IPS-20b (cell line): ENCODE results near the gene BIK.

Source experiments
- H3K27ac ChIP-seq: one replicate; pipeline ENCODE4 v1.5.1; 2013; ENCODE audit warnings: low read length
- H3K27me3 ChIP-seq: 2 replicates; pipeline ENCODE4 v1.6.1; 2013; ENCODE audit warnings: mild to moderate bottlenecking, low read length, inconsistent platforms; ENCODE audit not compliant: insufficient read depth
- H3K36me3 ChIP-seq: 2 replicates; pipeline ENCODE4 v1.6.1; 2013; ENCODE audit warnings: low read depth, mild to moderate bottlenecking, inconsistent platforms, low read length, moderate library complexity; ENCODE audit not compliant: insufficient read depth
- H3K4me1 ChIP-seq: 2 replicates; pipeline ENCODE4 v1.6.1; 2013; ENCODE audit warnings: mild to moderate bottlenecking, control low read depth, inconsistent platforms, low read length, moderate library complexity; ENCODE audit not compliant: insufficient read depth
- H3K4me3 ChIP-seq: 2 replicates; pipeline ENCODE4 v1.5.1; 2013; ENCODE audit warnings: mild to moderate bottlenecking, low read length, inconsistent platforms
- H3K9ac ChIP-seq: 2 replicates; pipeline ENCODE4 v1.6.1; 2013; ENCODE audit warnings: low read depth, mild to moderate bottlenecking, inconsistent platforms, low read length, moderate library complexity
- H3K9me3 ChIP-seq: 2 replicates; pipeline ENCODE4 v1.6.1; 2013; ENCODE audit warnings: mild to moderate bottlenecking, low read depth, low read length, inconsistent platforms; ENCODE audit not compliant: insufficient read depth

The BIK gene

GRCh38 chr22:43110444-43110926, at the start of gene BIK:
Gene BIK (plus strand): TSS chr22:43110750. CDS start chr22:43124023, 13,273 bp downstream.
- H3K27ac ChIP-seq = no peak within 1 kb of the TSS

DNA sequence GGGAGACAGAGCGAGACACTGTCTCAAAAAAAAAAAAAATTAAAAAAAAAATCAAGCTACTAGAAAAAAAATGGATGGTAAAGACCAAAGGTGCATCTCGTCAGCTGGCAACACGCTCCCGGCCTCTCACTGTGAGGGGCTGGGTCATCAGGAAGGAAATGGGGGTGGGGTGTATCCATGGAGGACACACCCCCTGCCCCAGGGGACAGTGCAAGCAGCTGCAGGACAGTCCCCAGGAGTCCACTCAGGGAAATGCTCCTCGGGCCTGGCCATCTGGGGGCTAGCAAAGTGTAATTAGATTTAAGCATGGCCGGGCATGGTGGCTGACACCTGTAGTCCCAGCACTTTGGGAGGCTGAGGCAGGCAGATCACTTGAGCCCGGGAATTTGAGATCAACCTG, 44.4 kb upstream of the BIK start:
- no peaks in the 10 kb centered on the region for H3K9me3 ChIP-seq
- H3K9ac ChIP-seq = no peak overlapping the region
- no peaks in the 10 kb centered on the region for H3K27me3 ChIP-seq
- no peaks in the 10 kb centered on the region for H3K36me3 ChIP-seq
- no peak overlapping the region for H3K4me3 ChIP-seq
- H3K27ac ChIP-seq = no peak overlapping the region
- no peaks in the 10 kb centered on the region for H3K4me1 ChIP-seq

More at GRCh38 chr22:43110444-43110926, at the start of gene BIK:
- no peaks in the 10 kb centered on the region for H3K9me3 ChIP-seq
- peaks cover 66% of the 10 kb centered on the region for H3K27me3 ChIP-seq
- H3K4me3 ChIP-seq = peak within 1 kb of the TSS; percentile 78
- H3K4me1 ChIP-seq = peaks cover 6% of the 10 kb centered on the region; the same call in 1 of the 2 replicates
- H3K36me3 ChIP-seq = no peaks in the 10 kb centered on the region
- H3K9ac ChIP-seq = peak within 1 kb of the TSS; percentile 53

- H3K9me3 ChIP-seq = no peaks in the 10 kb centered on the region
- H3K27ac ChIP-seq = no peak overlapping the region
- no peaks in the 10 kb centered on the region for H3K27me3 ChIP-seq
- no peaks in the 10 kb centered on the region for H3K36me3 ChIP-seq
- H3K4me1 ChIP-seq = no peaks in the 10 kb centered on the region
- no peak overlapping the region for H3K4me3 ChIP-seq
- H3K9ac ChIP-seq = no peak overlapping the region
These were observed 43.6 kb upstream of the BIK start for GRCh38 chr22:43066844-43067385.

DNA sequence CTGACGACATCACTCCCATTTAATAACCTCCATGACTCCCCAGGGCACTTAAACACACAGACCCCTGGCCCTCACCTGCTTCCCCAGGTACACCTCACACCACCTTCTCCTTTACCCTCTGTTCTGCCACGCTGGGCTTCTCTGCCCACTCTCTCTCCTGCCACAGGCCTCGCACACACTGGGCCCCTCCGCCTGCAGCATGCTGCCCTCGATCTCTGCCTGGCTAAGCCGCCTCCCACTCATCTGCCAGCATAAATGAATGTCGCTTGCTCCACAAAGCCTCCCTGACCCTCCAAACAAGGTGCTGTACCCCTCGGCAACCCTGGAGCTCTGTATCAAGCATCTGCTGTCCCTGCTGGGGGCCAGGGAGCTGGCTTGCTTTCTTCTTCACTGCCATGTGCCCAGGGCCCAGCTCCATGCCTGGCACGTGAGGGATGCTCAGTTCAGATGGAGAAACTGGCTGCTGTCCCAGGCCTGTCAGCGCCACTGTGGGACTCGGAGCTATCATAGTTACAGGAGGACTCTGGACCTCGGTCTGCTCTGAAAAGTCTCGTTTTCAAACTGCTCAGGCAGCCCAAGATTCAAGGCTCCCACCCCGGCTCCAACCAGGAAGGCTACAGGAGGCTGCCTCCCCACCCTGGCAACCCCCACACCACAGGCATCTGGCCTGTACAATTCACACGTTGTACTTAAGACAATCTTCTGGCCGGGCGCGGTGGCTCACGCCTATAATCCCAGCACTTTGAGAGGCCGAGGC, 33.3 kb upstream of the BIK start:
- no peak overlapping the region for H3K9ac ChIP-seq
- H3K9me3 ChIP-seq = no peaks in the 10 kb centered on the region
- H3K4me3 ChIP-seq = no peak overlapping the region
- no peak overlapping the region for H3K27ac ChIP-seq
- H3K27me3 ChIP-seq = no peaks in the 10 kb centered on the region
- no peaks in the 10 kb centered on the region for H3K4me1 ChIP-seq
- no peaks in the 10 kb centered on the region for H3K36me3 ChIP-seq

- H3K27ac ChIP-seq = no peak overlapping the region
- H3K9me3 ChIP-seq = no peaks in the 10 kb centered on the region
- no peak overlapping the region for H3K9ac ChIP-seq
- H3K36me3 ChIP-seq = no peaks in the 10 kb centered on the region
- H3K4me1 ChIP-seq = no peaks in the 10 kb centered on the region
- H3K27me3 ChIP-seq = no peaks in the 10 kb centered on the region
- H3K4me3 ChIP-seq = no peak overlapping the region
These were observed 32.0 kb upstream of the BIK start for GRCh38 chr22:43078522-43078921.

DNA sequence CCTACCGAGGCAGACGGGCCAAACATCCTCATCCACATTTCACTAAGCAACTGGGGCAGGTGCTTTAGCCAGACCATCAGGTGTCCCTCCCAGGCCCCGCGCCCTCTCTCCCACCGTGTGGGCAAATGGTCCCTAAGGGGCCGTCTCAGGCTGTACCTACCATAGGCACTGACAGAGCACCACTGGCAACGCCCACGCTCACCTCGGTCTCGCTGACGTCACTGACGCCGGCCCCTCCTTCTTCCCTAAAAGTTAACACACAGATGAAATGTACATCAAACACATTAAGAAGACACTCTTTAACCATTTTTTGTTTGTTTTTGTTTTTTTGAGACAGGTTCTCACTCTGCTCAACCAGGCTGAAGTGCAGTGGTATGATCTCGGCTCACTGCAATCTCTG, 30.8 kb upstream of the BIK start:
- no peaks in the 10 kb centered on the region for H3K9me3 ChIP-seq
- H3K36me3 ChIP-seq = no peaks in the 10 kb centered on the region
- H3K9ac ChIP-seq = no peak overlapping the region
- H3K27ac ChIP-seq = no peak overlapping the region
- no peaks in the 10 kb centered on the region for H3K27me3 ChIP-seq
- no peak overlapping the region for H3K4me3 ChIP-seq
- no peaks in the 10 kb centered on the region for H3K4me1 ChIP-seq

- Histone ChIP-seq H3K4me1 (no peaks in the 10 kb centered on the region), H3K9me3 (no peaks in the 10 kb centered on the region), H3K27ac (no peak overlapping the region), H3K36me3 (no peaks in the 10 kb centered on the region), H3K4me3 (no peak overlapping the region), H3K9ac (no peak overlapping the region), H3K27me3 (no peaks in the 10 kb centered on the region)
These were observed 29.9 kb upstream of the BIK start for GRCh38 chr22:43080616-43081015.

GRCh38 chr22:43081968-43082367, 28.6 kb upstream of the BIK start:
- Histone ChIP-seq H3K27ac (no peak overlapping the region), H3K4me1 (no peaks in the 10 kb centered on the region), H3K27me3 (no peaks in the 10 kb centered on the region), H3K9ac (no peak overlapping the region), H3K4me3 (no peak overlapping the region), H3K9me3 (no peaks in the 10 kb centered on the region), H3K36me3 (no peaks in the 10 kb centered on the region)

- no peak overlapping the region for H3K27ac ChIP-seq
- no peaks in the 10 kb centered on the region for H3K4me1 ChIP-seq
These were observed 24.6 kb upstream of the BIK start for GRCh38 chr22:43085658-43086606.

GRCh38 chr22:43088627-43088983, 21.9 kb upstream of the BIK start:
- H3K4me1 ChIP-seq = no peaks in the 10 kb centered on the region
- H3K9ac ChIP-seq = peak overlapping the region; percentile 78; the same call in 1 of the 2 replicates
- peak overlapping the region; percentile 91 for H3K4me3 ChIP-seq
- H3K27me3 ChIP-seq = no peaks in the 10 kb centered on the region
- H3K36me3 ChIP-seq = no peaks in the 10 kb centered on the region
- H3K9me3 ChIP-seq = no peaks in the 10 kb centered on the region
- no peak overlapping the region for H3K27ac ChIP-seq

More at GRCh38 chr22:43085658-43086606, 24.6 kb upstream of the BIK start:
- no peaks in the 10 kb centered on the region for H3K36me3 ChIP-seq
- no peaks in the 10 kb centered on the region for H3K27me3 ChIP-seq
- no peak overlapping the region for H3K4me3 ChIP-seq
- H3K9ac ChIP-seq = no peak overlapping the region
- no peaks in the 10 kb centered on the region for H3K9me3 ChIP-seq

GRCh38 chr22:43088984-43089717, 21.4 kb upstream of the BIK start, which contains the start of gene TTLL1:
Gene TTLL1 (minus strand): TSS chr22:43089391. CDS start chr22:43075586, 13,805 bp downstream.
- Histone ChIP-seq H3K4me1 (no peaks in the 10 kb centered on the region), H3K4me3 (peak within 1 kb of the TSS; percentile 91), H3K27me3 (no peaks in the 10 kb centered on the region), H3K9me3 (no peaks in the 10 kb centered on the region), H3K9ac (peak within 1 kb of the TSS; percentile 78; the same call in 1 of the 2 replicates), H3K27ac (no peak within 1 kb of the TSS), H3K36me3 (no peaks in the 10 kb centered on the region)
